Astrocyte of the hippocampus (primary cell): ENCODE measurements around the gene MRPL14.
"Not testable (repeated sequence)": the region's sequence is repeated elsewhere in the genome, so short reads cannot be mapped to it uniquely, and the experiment has no call there.

Source experiments
- DNase-seq: peaks from one replicate; pipeline ENCODE4 v3.0.0; 2011; ENCODE audit warnings: low read depth, low spot score

MRPL14 gene

DNA sequence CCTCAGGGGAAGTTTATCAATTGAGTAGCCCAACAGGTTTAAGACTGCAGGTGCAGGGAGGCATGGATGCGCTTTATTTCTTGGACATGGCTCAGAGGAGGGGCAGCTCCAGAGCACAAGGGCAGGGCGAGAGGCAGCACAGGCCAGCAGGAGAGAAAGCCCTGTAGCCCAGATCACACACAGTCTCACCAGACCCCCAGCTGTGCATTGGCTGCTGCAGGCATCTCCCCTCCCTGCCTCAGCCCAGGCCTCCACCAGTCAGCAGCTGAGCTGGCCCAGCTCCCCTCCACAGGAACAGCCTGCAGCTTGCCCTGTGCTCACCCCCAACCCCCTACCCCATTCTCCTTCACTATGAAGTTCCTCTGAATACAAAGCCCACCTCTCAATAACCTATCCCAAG lies 24.7 kb downstream of the MRPL14 start:
- peak; percentile 33 for DNase-seq

DNA sequence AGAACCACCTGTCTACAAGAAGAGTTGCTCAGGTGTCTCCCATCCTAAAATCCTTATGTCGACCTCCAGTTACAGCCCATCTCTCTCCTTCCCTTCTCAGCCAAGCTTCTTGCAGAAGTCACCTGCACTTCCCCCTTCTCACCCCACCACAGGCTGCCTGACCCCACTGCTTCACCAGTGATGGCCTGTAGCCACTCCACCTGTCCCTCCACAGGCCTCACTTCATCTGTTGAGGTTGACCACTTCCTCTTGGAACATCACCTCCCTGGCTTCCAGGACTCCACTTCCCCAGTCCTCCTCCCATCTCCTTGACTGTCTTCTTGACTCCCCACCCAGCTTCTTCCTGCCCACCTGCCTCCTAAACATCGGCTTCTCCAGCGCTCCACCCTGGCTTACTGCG lies 25.4 kb downstream of the MRPL14 start:
- DNase-seq: no peak

- peak; percentile 51 for DNase-seq
Measured at GRCh38 chr6:44100088-44100550, 27.1 kb downstream of the MRPL14 start.

DNA sequence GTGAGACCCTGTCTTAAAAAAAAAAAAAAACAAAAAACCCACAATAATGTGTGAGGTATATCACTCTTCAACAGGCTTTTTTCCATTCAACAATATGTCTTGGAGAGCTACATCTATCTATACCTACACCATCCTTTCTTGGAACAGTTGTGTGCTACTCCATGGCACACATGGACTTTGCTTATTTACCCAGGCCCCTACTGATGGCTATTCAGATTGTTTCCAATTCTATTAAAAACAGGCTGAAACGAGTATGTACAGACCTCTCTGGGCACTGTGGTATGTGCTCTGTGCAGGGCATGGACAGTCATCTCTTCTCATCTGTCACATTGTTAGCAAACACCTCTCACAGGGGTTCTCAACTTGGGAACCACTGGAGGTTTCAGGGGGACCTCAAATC lies 28.1 kb downstream of the MRPL14 start:
- DNase-seq: no peak

DNA sequence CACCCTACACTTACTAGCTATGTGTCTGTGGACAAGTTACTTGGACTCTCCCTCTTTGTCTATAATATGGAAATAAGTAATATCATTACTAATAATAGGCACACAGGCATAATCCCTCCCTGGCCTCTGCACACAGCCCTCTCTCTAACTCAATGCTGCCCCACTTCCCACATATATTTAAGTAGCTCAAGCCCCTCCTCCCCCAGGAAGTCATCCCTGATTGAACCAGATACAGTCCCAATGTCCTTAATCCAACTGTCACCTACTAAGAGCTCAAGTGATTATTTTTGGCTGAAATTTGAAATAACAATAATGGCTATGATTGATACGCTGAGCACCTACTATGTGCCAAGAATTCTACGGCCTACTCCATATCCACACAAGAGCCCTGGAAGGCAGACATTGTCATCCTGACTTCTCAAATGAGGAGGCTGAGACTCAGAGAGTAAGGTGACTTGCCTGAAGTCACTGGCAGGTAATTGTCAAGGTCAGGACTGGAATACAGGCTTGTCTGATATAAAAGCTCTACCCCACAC lies 29.4 kb downstream of the MRPL14 start:
- no peak for DNase-seq

- peak; percentile 87 for DNase-seq
Measured at GRCh38 chr6:44096612-44097011, 30.6 kb downstream of the MRPL14 start.

- not testable (repeated sequence) for DNase-seq
Measured at GRCh38 chr6:44095243-44095623, 32.0 kb downstream of the MRPL14 start.

- no peak for DNase-seq
Measured at GRCh38 chr6:44094403-44095242, 32.6 kb downstream of the MRPL14 start.

DNA sequence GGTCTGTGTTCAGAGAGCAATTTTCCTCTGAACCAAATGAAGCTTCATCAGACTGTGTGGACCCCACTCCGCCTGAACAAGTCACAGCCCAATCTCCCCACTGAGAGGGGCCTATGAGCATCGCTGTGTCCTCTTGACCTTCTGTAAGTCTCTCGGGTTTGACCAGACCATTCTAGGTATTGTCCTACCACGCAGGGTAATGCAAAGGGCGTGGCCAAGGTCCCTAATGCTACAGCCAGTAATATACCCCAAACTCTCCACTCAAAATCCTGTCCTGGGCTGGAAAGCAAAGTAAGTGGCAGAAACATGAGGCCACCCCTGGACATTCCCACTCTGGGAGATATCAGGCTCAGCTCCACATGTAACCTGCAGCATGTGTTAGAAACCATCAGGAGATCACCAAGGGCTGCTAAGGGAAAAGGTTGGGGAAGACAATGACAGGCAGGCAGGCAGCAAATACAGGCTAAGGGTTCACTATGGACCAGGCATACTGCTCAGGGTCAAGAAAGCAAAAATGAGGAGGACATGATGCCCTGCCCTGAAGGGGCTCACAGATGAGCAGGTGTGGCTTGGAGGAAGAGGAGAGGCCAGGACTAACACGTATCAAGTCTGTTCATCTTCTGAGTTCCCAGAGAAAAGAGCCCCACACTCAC lies 33.4 kb downstream of the MRPL14 start:
- DNase-seq: no peak

GRCh38 chr6:44093066-44093465 lies 34.2 kb downstream of the MRPL14 start:
- DNase-seq: no peak

GRCh38 chr6:44091981-44092884 lies 35.0 kb downstream of the MRPL14 start:
- DNase-seq: no peak

DNA sequence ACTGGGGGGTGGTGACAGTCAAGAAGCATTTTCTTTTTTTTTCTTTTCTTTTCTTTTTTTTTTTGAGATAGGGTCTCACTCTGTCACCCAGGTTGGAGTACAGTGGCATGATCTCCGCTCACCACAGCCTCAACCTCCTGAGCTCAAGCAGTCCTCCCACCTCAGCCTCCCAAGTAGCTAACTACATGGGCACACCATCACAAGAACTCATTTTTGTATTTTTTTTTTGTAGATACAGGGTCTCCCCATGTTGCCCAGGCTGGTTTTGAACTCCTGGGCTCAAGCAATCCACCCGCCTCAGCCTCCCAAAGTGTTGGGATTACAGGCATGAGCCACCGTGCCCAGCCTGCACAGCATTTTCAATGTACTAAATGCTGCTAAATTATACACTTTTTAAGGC lies 35.9 kb downstream of the MRPL14 start:
- not testable (repeated sequence) for DNase-seq

- no peak for DNase-seq
Measured at GRCh38 chr6:44090465-44090864, 36.8 kb downstream of the MRPL14 start.

DNA sequence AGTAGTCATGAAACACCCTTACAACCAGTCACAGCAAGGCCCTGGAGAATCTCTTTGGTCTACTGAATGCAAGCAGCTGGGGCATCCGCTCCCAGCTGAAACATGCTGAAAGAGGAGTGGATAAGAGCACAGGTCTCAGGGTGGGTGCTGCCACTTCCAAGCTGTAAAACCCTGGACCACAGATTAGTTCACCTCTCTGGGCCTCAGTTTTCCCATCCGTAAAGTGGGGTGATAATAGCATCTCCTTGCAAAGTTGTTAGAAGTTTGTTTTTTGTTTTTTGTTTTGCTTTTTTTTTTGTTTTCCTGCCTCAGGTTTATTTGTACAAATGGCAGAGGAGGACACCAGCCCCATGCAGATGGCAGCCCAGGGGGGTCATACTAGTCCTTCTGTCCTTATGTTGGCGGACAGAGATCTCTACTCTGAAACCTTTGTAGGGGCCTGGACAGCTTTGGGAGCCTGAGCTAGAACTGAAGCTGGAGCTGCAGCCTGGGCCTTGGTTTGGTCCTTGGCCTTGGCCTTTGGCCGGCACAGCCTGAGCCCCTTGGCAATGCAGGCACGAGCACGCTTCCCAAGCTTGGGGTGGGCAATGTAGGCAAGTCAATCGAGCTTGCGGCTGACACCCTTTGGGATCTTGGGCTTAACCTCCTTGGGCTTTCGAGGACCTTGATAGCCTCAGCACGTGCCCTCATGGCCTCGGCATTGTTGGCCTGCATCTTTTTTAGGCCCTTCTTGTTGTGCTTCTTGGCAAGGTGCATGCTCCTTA lies 38.2 kb downstream of the MRPL14 start:
- DNase-seq: no peak

DNA sequence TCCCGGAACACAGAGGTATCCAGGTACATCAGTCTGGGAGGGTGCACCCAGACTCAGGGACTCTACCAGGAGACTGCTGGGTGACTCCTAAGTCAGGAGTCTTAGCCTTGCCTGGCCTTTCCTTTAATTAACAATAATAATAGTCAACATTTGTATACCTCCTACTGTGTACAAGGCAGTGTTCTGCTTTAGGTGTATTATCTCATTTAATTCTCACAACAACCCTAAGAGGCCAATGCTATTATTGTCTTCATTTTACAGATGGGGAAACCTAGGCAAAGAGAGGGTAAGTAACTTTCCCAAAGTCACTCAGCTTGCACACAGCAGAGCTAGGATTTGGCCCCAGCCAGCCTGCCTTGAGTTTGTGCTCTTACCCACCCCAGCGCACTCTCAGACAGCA lies 39.6 kb downstream of the MRPL14 start:
- DNase-seq: no peak

GRCh38 chr6:44086931-44087574 lies 40.2 kb downstream of the MRPL14 start:
- DNase-seq: peak; percentile 58

GRCh38 chr6:44085219-44085618 lies 42.0 kb downstream of the MRPL14 start:
- no peak for DNase-seq

- no peak for DNase-seq
Measured at GRCh38 chr6:44084231-44085014, 42.8 kb downstream of the MRPL14 start.

- no peak for DNase-seq
Measured at GRCh38 chr6:44082872-44083321, 44.4 kb downstream of the MRPL14 start.

GRCh38 chr6:44081753-44082152 lies 45.5 kb downstream of the MRPL14 start:
- no peak for DNase-seq
